SH-SY5Y (cell line): Measurements from ENCODE around the gene OAS1.

Source experiments
- GATA2 ChIP-seq: IDR thresholded peaks from 2 replicates; pipeline ENCODE4 v1.6.1; 2011; ENCODE audit warnings: mild to moderate bottlenecking, low read depth, low read length
- GATA3 ChIP-seq: IDR thresholded peaks from 2 replicates; pipeline ENCODE4 v1.6.1; 2011; ENCODE audit warnings: low read depth, mild to moderate bottlenecking, low read length, moderate library complexity

DNA sequence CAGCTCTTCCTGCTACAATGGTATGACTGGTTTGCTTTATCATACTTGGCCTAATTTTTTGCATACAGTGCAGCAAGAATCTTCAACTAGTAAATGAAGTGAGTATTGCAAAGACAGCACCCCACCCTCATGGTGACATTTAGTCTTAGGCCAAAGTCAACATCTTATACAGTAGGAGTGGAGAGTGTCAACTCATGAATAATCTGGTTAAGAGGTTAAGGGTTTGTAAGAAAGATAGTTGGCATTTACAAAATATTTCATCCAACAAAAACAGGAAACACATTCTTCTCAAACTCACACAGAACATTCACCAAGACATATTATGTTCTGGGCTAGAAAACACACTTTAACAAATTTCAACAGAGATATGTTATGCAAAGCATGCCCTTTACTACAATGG, 2.2 kb upstream of the OAS1 start:
- no peak for TF ChIP-seq GATA2
- no peak for TF ChIP-seq GATA3
